Sciatic nerve (tissue), 2 donors: ENCODE results near the gene LKAAEAR1. TPM values are rescaled to one million over a fixed set of nuclear protein-coding genes. Genes with fewer than 3 reads are reported as not detected.

ENCODE experiments used
- ATAC-seq: fragments of 200-7000 bp; cut with Tn5 transposase; one replicate; pipeline ENCODE4 v1.9.1; 2020; ENCODE audit warnings: mild to moderate bottlenecking, moderate library complexity
- DNase-seq: peaks from one replicate; pipeline ENCODE4 v3.0.0-alpha.2; 2020; ENCODE audit warnings: low spot score
- intact Hi-C: fragments of 100-400 bp; cut with DNase I; formaldehyde crosslinking; loops from one replicate; pipeline ENCODE4 v1.14.2; 2022
- total RNA-seq: library from RNA; stranded (reverse); fragmentation: NEBNext Ultra II Directional; extraction: Animal tissue kit (Norgen Biotek cat#: 25700); gene quantifications from one replicate; pipeline ENCODE4 v1.2.1, GENCODE V29; 2021
- donor health status: DM: no; HTN: no; CAD: no.
- donor health status: DM: no; HTN: no; CAD: no.

Gene LKAAEAR1
- total RNA-seq, 1 donor from 2014 or later, result not detected

DNA sequence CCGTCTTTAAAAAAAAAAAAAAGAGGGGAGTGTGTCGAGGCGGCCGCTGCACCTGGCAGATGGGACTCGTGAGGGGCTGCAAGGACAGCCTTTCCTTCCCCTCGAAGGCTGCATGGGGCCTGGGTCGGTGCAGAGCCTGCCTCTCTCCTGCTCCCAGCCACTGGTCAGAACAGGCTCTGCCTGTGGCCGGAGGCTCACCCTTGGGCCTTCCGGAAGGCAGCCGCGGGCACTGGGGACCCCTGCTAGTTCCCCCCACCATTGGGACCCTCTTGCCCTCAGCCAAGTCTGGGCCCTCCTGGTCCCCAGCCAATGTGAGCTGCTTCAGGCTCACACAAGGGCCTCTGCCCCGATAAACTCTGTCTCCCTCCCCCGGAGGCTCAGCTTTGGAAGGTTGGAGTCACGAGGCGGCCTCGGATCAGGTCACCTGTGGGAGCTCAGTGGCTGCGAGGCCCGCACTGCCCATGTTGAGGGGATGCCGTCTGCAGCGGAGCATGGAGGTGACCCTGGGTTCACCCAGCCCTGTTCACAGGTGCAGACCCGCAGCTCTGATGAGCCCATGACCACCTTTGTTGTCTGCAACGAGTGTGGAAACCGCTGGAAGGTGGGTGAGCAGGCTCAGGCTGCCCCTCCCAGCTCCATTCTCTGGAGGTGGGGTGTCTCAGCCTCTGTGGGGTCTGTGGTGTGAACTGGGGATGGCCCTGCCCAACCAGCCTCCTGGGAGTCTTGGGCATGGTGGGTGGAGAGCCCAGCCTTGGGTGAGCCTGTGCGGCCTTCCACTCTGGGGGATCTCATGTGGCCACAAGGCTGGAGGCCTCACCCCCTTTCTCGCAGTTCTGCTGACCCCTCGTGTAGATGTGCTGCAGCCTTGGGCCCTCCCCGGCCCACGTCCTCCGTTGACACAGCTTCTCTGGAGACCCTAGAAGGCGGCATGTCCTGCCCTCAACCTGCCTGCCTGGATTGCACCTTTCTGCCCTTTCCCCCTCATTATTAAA is 12.6 kb downstream of the LKAAEAR1 start:
- ATAC-seq (no peak), DNase-seq (no peak)
- intact Hi-C loops, result no loop called here

DNA sequence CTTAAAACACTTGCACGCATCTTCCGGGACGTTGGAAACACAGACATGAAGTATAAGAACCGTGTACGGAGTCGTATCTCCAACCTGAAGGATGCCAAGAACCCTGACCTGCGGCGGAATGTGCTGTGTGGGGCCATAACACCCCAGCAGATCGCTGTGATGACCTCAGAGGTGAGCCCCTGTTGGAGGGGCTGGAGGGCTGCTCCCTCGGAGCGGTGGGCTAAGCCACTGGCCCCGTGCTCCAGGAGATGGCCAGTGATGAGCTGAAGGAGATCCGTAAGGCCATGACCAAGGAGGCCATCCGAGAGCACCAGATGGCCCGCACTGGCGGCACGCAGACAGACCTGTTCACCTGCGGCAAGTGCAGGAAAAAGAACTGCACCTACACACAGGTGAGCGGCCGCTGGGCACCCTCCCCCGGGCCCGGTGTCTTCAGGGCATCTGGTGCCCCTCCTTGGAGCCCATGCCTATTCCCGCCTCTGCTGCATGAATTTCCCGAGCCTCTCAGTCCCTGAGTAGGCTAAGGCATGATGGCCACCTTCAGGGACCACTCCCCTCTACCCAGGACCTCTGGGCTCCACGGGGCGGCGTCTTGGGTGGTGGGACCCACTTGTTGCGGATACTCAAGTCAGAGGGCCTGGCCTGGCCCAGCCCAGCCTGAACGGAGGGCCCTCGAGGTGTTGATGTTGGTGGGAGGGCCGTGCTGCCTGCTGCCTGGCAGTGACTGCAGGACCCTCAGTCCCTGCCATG is 13.8 kb downstream of the LKAAEAR1 start:
- ATAC-seq (no peak), DNase-seq (no peak)
- intact Hi-C loops, result no loop called here

DNA sequence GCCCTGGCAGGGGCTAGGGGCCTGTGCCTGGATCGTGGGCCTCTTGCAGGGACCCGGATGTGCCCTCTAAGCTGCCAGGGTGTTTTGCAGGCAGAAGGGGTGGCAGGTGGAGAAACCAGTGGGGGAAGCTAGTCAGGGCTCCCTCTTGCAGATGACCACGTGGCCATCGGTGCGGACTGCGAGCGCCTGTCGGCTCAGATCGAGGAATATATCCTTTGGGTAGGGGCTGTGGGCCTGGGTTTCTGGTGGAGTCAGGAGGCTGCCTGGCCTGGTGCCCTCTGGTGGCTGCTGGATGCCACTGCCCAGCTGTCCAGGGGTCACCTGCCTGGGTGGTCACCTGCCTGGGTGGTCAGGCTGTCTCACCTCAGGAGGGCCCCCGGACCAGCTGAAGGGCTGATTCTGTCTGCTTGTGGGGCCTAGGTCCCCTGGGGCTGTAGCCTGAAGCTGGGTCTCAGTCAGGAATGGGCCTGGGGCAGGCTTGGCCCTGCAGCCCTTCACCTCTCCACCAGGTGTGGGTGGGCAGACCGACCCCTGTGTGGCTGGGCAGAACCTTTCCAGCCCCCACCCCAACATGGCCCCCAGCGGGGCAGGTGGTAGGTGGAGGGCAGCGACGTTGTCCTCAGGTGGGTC is 14.5 kb downstream of the LKAAEAR1 start:
- ATAC-seq, result no peak
- intact Hi-C loops, result no loop called here
- no peak for DNase-seq

DNA sequence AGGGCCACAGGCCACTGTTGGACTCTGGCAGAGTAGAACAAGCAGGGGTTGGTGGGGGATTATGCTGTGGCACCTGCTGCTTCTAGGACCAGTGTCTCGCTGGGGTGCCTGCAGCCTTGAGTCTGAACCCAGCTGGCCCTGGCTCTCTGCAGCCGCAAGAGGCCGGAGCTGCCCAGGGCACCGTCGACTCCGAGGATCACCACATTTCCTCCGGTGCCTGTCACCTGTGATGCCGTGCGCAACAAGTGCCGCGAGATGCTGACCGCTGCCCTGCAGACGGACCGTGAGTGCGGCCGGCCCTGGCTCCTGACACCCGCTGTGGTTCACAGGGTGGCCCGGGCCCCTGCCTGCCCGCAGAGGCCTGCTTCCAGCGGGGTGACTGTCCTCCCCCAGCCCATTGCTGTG is 15.0 kb downstream of the LKAAEAR1 start:
- ATAC-seq (no peak), DNase-seq (no peak)
- intact Hi-C loops, result no loop called here

DNA sequence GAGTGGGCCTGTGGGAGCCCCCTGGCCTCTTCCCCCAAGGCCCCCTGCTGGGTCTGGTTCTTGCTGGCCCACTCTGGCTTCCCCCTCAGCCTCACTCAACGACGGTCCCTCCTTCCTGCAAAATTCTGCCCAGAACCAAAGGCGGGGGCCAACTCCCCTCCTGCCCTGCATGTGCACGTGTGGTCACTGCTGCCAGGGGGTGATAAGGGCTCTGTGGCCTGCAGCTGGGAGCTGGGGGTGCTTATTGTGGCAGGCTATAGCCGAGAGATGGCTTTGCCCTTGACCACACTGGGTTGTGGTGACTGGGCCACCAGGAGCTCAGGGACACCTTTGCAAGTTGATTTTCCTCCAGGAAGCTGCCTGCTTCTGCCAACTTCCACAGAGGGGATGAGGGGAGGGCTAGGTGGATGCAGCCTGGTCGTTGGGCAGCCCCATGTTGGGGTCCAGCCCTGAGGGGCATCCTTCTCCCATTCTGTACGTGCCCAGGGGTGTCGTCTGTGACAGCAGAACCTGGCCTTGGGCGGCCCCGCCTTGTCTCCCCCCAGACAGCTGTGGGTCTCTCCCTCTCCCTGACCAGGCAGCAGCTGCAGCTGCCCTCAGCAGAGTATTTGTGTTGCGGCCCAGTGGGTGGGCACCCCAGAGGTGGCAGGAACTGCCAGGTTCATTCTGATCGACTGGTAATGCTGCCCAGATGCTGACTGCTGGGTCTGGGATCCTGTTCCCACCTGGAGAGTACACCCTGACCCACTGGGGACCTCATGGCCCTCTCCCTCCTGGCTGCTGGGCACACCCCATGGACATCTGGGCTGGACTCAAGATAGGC is 15.6 kb downstream of the LKAAEAR1 start:
- ATAC-seq, result no peak
- intact Hi-C loops, result no loop called here
- DNase-seq, result no peak

DNA sequence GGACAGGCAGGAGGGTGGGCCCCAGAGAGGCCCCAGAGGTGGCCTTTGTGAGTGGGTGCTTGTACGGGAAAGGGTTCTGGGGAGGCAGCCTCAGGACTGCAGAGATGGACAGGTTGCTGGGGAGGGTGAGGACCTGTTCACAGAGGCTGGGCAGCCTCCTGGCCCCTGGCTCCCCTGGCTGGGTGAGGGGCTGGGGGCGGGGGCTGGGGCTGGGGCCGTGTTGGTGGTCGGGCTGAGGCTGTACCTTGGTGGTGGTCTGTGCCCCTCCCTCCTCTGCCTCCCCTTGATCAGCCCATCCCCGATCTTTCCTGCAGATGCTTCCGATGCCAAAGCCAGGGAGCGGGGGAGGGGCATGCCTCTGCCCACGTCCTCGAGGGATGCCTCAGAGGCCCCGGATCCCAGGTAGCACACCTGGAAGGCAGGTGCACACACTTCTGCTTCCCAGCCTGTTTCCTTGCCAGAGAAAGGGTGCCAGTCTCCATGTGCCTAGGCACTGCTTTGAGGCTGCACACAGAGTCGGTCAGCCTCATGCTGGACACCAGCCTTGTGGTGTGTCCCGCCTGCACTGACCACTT is 16.4 kb downstream of the LKAAEAR1 start:
- intact Hi-C loops, result no loop called here
- no peak for ATAC-seq

DNA sequence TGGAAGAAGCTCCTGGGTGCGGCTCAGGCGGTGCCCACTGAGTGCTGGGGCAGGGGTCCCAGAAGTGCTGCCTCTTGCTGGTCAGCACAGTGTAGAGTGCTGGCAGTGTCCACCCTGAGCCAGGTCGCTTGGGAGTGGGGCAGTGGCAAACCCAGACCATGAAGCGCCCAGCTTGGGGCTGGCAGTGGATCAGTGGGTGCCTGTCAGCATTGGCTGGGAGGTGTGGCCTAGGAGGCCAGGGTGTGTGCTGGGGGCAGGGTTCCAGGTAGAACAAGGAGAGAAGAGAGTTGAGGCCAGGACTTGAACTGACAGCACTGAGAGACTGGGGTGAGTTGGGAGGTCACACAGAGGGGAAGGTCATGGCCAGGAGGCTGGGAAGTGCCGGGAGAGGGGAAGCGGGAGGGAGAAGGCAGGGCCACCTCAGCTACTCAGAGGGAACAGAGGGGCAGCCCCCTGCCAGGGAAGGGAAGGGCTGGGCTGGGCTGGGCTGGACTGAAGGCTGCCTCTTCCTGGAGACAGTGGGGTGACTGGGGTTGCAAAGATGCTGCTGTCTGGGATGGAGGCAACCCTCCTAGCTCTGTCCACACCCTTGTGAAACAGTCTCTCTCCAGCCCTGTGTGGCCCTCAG is 17.1 kb downstream of the LKAAEAR1 start:
- no peak for DNase-seq

More for the DNA sequence above, 16.4 kb downstream of the LKAAEAR1 start:
- DNase-seq, result no peak

DNA sequence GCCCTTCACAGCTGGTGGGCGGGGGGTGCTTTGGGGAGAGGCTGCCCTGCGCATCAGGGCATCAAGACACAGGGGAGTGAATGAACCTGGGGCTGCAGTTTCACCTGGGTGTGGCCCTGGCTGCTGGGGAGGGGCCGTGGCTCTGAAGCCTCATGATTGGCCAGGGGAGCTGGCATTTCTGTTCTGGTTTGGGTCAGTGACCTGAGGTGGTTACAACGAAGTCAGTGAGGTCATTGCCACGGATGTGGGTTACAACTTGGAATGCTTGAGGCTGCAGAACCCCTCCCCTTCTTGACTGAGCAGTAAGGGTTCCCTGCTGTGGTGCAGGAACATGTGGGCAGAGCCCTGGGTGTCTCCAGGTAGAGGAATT is 18.2 kb downstream of the LKAAEAR1 start:
- no peak for ATAC-seq
- intact Hi-C loops, result no loop called here
- no peak for DNase-seq

More for the DNA sequence above, 17.1 kb downstream of the LKAAEAR1 start:
- ATAC-seq, result no peak
- intact Hi-C loops, result no loop called here

DNA sequence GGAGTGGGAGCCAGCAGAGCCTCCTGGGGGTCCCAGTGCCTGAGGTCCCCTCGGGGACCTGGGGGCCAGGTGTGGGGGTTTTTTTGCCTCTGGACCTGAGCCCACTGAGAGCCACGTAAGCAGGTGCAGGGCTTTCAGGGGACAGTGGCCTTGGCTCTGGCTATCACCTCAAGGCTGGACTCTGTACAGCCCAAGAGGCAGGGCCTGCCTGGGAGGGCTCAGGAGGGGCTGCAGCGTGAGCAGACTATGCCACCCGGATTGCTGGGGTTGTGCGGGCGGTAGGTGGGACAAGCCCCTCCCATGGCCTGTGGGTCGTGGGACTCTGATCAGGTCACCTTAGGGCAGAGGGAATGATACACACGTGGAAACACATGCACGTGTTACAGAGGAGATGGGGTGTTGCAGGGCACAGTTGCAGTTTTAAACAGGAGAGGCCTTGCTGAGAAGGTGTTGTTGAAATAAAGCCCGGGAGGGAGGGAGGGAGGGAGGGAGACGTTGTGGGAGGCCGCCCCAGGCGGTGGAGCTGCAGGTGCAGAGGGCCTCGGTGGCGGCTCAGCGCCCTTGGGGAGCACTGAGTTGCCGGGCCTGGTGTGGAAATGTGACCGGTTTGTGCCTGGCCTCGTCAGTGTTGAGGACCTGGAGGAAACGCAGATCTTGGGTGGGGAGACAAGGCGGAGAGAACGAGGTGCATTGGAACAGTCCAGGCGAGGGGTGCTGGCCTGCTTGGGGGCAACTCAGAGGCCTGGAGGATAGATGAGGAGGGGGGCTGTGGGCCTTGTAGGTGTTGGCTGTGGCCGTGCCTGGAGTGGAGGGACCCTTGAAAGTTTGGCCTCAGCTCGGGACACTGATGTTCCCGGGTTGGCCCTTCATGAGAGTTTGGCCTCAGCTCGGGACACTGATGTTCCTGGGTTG is 18.9 kb downstream of the LKAAEAR1 start:
- intact Hi-C loops, result no loop called here
- no peak for DNase-seq
- ATAC-seq, result no peak

DNA sequence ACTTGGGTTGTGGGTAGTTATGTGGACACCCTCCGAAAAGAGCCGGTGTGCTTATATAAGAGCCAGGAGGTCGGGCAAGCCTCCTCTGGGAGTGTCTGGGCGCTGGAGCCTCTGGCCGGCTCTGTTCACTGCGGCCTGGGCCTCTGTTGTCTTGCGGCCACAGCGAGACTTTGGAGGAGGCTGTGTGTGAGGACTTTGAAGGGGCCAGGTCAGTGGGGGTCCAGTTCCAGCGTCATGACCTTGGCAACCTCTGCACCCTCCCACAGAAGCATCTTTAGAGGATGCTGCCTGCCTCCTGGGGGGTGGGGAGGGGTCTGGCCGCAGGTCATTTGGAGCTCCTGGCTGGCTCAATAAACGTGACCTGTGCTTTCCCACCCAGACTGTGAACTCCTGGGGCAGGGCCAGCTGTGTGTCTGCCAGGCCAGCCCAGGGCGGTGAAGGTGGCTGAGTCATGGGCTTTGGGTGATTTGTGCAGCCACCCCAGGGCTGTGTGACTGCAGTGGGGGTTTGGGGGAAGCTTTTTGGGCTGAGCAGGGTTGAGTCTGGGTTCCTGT is 20.0 kb downstream of the LKAAEAR1 start:
- ATAC-seq (no peak), DNase-seq (no peak)
- intact Hi-C loops, result no loop called here

DNA sequence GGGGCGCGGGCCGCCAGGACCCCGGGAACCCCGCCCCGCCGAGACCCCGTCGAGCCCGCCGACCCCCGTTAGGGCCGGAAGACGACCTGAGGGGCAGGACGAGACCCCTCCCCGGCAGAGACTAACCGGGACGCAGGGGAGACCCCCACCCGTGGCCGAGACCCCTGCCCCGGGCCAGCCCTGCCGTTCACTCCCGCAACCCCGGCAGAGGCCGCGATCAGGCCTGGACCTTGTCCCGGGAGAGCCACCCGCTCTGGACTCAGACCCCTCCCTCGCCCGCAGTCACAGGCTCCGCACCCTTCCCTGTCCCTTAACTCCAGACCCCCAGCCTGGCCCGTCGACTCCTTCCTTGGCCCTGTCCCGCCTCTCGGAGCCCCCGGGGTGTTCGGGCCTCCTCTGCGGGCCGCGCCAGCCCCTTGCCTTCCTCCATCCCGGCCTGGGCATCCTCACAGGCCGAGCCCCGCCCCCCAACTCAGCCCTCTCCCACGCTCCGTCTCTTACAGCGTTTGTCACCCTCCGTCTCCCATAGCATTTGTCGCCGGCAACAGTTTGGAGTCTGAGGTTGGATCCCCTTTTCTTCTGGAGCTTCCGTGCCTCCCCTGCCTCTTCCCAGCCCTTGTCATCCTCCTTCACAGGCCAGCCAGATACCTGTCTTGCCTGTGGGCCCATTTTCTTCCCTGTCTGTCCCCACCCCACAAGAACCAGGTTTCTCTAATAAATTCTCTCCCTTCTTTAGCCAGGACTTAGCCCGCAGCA is 20.6 kb downstream of the LKAAEAR1 start:
- DNase-seq (no peak), ATAC-seq (peak; percentile 14)
- intact Hi-C loops, result no loop called here

DNA sequence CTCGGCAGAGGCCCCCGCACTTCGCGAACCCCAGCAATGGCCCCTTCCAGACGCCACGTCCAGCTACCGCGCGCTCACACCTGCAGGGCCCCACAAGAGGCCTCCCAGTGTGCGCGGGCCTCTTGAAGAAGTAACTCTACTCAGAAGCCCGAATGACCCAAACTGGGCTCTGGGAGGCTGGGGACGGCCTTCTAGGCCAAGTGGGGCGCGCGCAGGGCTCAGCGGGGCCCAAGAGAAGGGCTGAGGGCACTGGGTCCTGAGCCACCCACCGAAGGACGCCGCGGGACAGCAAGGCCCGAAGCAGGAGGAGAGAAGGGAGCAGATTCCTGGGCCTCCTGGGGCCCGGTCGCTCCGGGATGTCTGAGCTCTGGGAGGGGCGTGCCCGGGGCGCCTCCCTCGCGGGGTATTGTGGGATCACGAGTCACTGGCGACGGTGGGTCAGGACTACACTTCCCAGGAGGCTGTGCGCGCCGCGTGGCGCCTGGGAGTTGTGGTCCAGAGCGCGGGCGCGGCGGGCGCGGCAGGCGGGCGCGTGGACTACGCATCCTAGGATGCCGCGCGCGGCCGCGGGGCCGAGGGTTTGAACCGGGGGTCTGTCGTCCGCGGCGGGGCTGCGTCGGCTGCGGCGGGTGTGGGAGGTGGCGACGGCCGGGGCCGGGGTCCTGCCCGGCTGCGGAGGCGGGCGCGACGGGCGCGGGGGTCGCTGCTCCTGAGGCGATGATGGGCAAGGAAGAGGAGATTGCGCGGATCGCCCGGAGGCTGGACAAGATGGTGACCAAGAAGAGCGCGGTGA is 21.4 kb downstream of the LKAAEAR1 start, which contains the start of gene TCEA2:
TSS of gene TCEA2 (plus strand) at position 603 of the 793 bp plus-strand sequence. CDS start at position 718, 115 bp downstream.
- ATAC-seq, result peak; percentile 97
- peak; percentile 98 for DNase-seq
- intact Hi-C loops, result no loop called here

DNA sequence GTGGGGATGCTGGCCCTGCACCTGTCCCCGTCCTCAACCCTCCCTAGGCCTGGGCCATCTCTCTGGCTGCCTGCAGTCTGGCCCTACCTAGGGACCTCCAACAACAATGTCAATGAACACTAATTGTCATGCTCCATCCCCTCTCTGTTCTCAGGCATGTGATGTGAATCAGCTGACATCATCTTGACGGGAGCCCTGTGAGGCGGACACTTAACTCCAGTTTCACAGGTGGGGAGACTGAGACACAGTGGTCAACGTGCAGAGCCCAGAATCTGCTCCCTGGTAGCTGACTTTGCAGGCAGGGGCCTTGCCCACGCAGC is 22.0 kb downstream of the LKAAEAR1 start:
- ATAC-seq (peak; percentile 2), DNase-seq (no peak)
- intact Hi-C loops, result no loop called here

DNA sequence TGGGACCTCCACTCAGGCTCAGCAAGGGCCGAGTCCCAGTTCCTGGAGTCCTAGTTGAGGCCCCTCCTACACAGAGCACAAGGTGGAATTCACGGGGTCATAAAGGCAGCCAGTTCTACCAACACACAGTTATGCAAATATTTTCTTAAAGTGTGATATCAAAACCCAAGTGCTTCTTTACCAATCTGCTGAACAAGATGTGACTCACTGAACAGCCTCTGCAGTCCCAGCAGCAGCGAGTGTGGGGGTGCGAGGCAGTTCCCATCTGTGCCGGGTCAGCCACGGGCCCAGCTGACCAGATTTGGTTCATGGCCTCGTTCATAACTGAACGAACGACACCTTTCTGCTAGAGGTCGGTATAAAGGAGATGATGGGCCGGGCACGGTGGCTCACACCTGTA is 25.7 kb downstream of the LKAAEAR1 start:
- intact Hi-C loops, result no loop called here
- DNase-seq (no peak), ATAC-seq (no peak)
